H1 (cell line): ENCODE data around the gene ANKS1A. TPM values are rescaled to one million over a fixed set of nuclear protein-coding genes. Genes with fewer than 3 reads are reported as not detected.
"Not testable (repeated sequence)": the region's sequence is repeated elsewhere in the genome, so short reads cannot be mapped to it uniquely, and the experiment has no call there.

ENCODE experiments used
- CTCF ChIA-PET: fragments of 300-600 bp; sonication (Branson Sonifier 250); formaldehyde crosslinking; loops from one replicate; lab custom pipeline; 2021; ENCODE audit not compliant: partially characterized antibody; lab: Charles Lee
- POLR2A ChIA-PET: fragments of 300-600 bp; sonication (Branson Sonifier 250); formaldehyde crosslinking; loops from one replicate; lab custom pipeline; 2021; ENCODE audit warnings: inconsistent platforms; ENCODE audit not compliant: partially characterized antibody; lab: Charles Lee
- DNase-seq, 2 experiments: peaks; one replicate each; pipeline versions ENCODE4 v3.0.0 to v3.0.0-alpha.2; 2010 to 2022; ENCODE audit warnings: low spot score in 2 of 2, low read depth in 1 of 2, mixed read lengths in 1 of 2
- FAIRE-seq: peaks from 2 replicates; lab custom pipeline; 2011; peaks lifted over from hg19 to GRCh38; lab: Jason Lieb, UNC
- H2AFZ ChIP-seq: 2 replicates; pipeline ENCODE4 v1.8.1; 2012; ENCODE audit warnings: low read length, inconsistent platforms
- H2AK5ac ChIP-seq: 2 replicates; pipeline ENCODE4 v1.6.1; 2013; ENCODE audit warnings: low read depth, low read length
- H2BK120ac ChIP-seq: replicated peaks from 2 replicates; pipeline ENCODE3; 2013; ENCODE audit warnings: low read depth, low read length, inconsistent platforms
- H2BK12ac ChIP-seq: 2 replicates; pipeline ENCODE4 v1.6.1; 2013; ENCODE audit warnings: low read depth, low read length
- H2BK15ac ChIP-seq: 2 replicates; pipeline ENCODE4 v1.6.1; 2013; ENCODE audit warnings: low read length
- H2BK20ac ChIP-seq: 2 replicates; pipeline ENCODE4 v1.6.1; 2013; ENCODE audit warnings: low read length
- H2BK5ac ChIP-seq: 2 replicates; pipeline ENCODE4 v1.6.1; 2013; ENCODE audit warnings: low read depth, low read length
- H3K14ac ChIP-seq: 2 replicates; pipeline ENCODE4 v1.6.1; 2013; ENCODE audit warnings: inconsistent platforms; ENCODE audit not compliant: insufficient read length
- H3K18ac ChIP-seq: 2 replicates; pipeline ENCODE4 v1.6.1; 2013; ENCODE audit warnings: low read length; ENCODE audit errors: extremely low read depth
- H3K23ac ChIP-seq: 2 replicates; pipeline ENCODE4 v1.6.1; 2013; ENCODE audit warnings: inconsistent platforms; ENCODE audit not compliant: insufficient read length
- H3K23me2 ChIP-seq: 2 replicates; pipeline ENCODE4 v1.6.1; 2013; ENCODE audit warnings: low read depth, low read length
- H3K27ac ChIP-seq: 2 replicates; pipeline ENCODE4 v1.6.1; 2011; ENCODE audit warnings: low read depth, low read length, inconsistent platforms
- H3K27me3 ChIP-seq, 4 experiments: replicated peaks in 1 of 4; 1 replicate in 1 of 4; 2 replicates in 3 of 4; pipeline versions ENCODE4 v1.6.1 to v1.8.1; 2011 to 2013; ENCODE audit warnings: low read length in 3 of 4, mild to moderate bottlenecking in 3 of 4, inconsistent platforms in 2 of 4, mixed read lengths in 2 of 4, moderate library complexity in 1 of 4; ENCODE audit not compliant: control insufficient read depth in 3 of 4, insufficient read depth in 3 of 4; ENCODE audit errors: extremely low read depth in 1 of 4
- H3K36me3 ChIP-seq, 4 experiments: 2 replicates each; pipeline versions ENCODE4 v1.6.1 to v1.8.1; 2011 to 2013; ENCODE audit warnings: mild to moderate bottlenecking in 4 of 4, low read length in 3 of 4, moderate library complexity in 2 of 4, control low read depth in 1 of 4, inconsistent platforms in 1 of 4; ENCODE audit not compliant: insufficient read depth in 4 of 4, control insufficient read depth in 2 of 4
- H3K4ac ChIP-seq: replicated peaks from 2 replicates; pipeline ENCODE3; 2013; ENCODE audit warnings: low read length, low read depth, mixed read lengths, inconsistent platforms; ENCODE audit not compliant: insufficient read length
- H3K4me1 ChIP-seq, 4 experiments: replicated peaks in 1 of 4; 1 replicate in 1 of 4; 2 replicates in 3 of 4; pipeline versions ENCODE4 v1.6.1 to v1.8.1; 2011 to 2013; ENCODE audit warnings: low read length in 3 of 4, inconsistent platforms in 2 of 4, mixed read lengths in 1 of 4; ENCODE audit not compliant: insufficient read depth in 4 of 4, control insufficient read depth in 3 of 4
- H3K4me2 ChIP-seq, 2 experiments: 2 replicates each; pipeline versions ENCODE4 v1.6.1 to v1.8.1; 2011 to 2013; ENCODE audit warnings: low read depth in 2 of 2, low read length in 2 of 2, control low read depth in 1 of 2, inconsistent platforms in 1 of 2, mild to moderate bottlenecking in 1 of 2; ENCODE audit not compliant: insufficient read depth in 1 of 2
- H3K4me3 ChIP-seq, 4 experiments: fragments of 200-600, 300-600 bp in 1 of 4; sonication (generic), shearing (Covaris generic), sonication (Bioruptor Twin) in 1 of 4; 2 replicates each; pipeline versions ENCODE4 v1.5.1 to v1.8.1; 2011 to 2016; ENCODE audit warnings: low read length in 4 of 4, low read depth in 3 of 4, control low read depth in 2 of 4, inconsistent platforms in 2 of 4, mild to moderate bottlenecking in 2 of 4, mixed read lengths in 1 of 4, moderate library complexity in 1 of 4; ENCODE audit not compliant: insufficient read depth in 2 of 4; ENCODE audit errors: extremely low read depth in 1 of 4
- H3K56ac ChIP-seq: replicated peaks from 2 replicates; pipeline ENCODE3; 2013; ENCODE audit warnings: low read depth, mild to moderate bottlenecking, mixed read lengths, low read length, inconsistent platforms; ENCODE audit not compliant: insufficient read length
- H3K79me1 ChIP-seq: 2 replicates; pipeline ENCODE4 v1.6.1; 2013; ENCODE audit warnings: low read depth, low read length, control low read depth
- H3K79me2 ChIP-seq, 2 experiments: 2 replicates each; pipeline versions ENCODE4 v1.6.1 to v1.8.1; 2012 to 2013; ENCODE audit warnings: low read length in 2 of 2, mild to moderate bottlenecking in 2 of 2, inconsistent platforms in 1 of 2; ENCODE audit not compliant: insufficient read depth in 2 of 2, control insufficient read depth in 1 of 2
- H3K9ac ChIP-seq, 4 experiments: replicated peaks in 1 of 4; 1 replicate in 1 of 4; 2 replicates in 3 of 4; pipeline versions ENCODE4 v1.6.1 to v1.8.1; 2011 to 2013; ENCODE audit warnings: low read depth in 3 of 4, low read length in 3 of 4, control low read depth in 2 of 4, mild to moderate bottlenecking in 2 of 4, moderate library complexity in 2 of 4, inconsistent platforms in 1 of 4; ENCODE audit errors: extremely low read depth in 1 of 4
- H3K9me3 ChIP-seq, 2 experiments: 2 replicates each; pipeline versions ENCODE4 v1.6.1 to v1.8.1; 2012 to 2013; ENCODE audit warnings: mild to moderate bottlenecking in 2 of 2, moderate library complexity in 2 of 2, control low read depth in 1 of 2, inconsistent platforms in 1 of 2, low read depth in 1 of 2, low read length in 1 of 2, mixed read lengths in 1 of 2; ENCODE audit not compliant: insufficient read depth in 2 of 2
- H4K20me1 ChIP-seq, 2 experiments: replicated peaks in 1 of 2; 2 replicates each; pipeline versions ENCODE3 to v1.8.1; 2011 to 2013; ENCODE audit warnings: inconsistent platforms in 2 of 2, low read length in 2 of 2, mild to moderate bottlenecking in 1 of 2; ENCODE audit not compliant: insufficient read depth in 2 of 2, control insufficient read depth in 1 of 2
- H4K5ac ChIP-seq: 2 replicates; pipeline ENCODE4 v1.6.1; 2013; ENCODE audit warnings: low read length, low read depth, mixed read lengths, inconsistent platforms; ENCODE audit not compliant: insufficient read length
- H4K8ac ChIP-seq: 2 replicates; pipeline ENCODE4 v1.8.0; 2013; ENCODE audit warnings: mild to moderate bottlenecking, moderate library complexity, low read length, inconsistent platforms; ENCODE audit not compliant: insufficient read depth; ENCODE audit errors: extremely low read depth
- H4K91ac ChIP-seq: replicated peaks from 2 replicates; pipeline ENCODE3; 2013; ENCODE audit warnings: low read length, mixed read lengths, inconsistent platforms; ENCODE audit not compliant: insufficient read length
- WGBS, 2 experiments: shearing (Covaris generic) in 1 of 2; methylation state at CpG; one replicate each; pipeline versions ENCODE4 v1.1.6 to v1.1.7; 2013 to 2015; ENCODE audit warnings: low lambda C conversion rate in 2 of 2, mixed read lengths in 2 of 2, inconsistent platforms in 1 of 2, low coverage in 1 of 2, missing lambda C conversion rate in 1 of 2; ENCODE audit not compliant: insufficient replicate concordance in 2 of 2, insufficient coverage in 1 of 2, insufficient read length in 1 of 2; ENCODE audit errors: extremely low coverage in 1 of 2, missing lambda C conversion rate in 1 of 2; 5-methylcytosine and 5-hydroxymethylcytosine counted together
- polyA plus RNA-seq, 7 experiments: library from polyadenylated mRNA; depleted of rRNA in 3 of 7; stranded (reverse) in 5 of 7; unstranded in 2 of 7; fragments of >200 nt in 5 of 7; fragments of 200-250 nt in 2 of 7; gene quantifications; 1 replicate in 5 of 7; 2 replicates in 1 of 7; 4 replicates in 1 of 7; pipeline versions ENCODE4 v1.2.1 to v1.2.3, GENCODE V29; 2011 to 2013; ENCODE audit warnings: missing spikeins in 2 of 7, mixed read lengths in 2 of 7
- total RNA-seq: library from RNA; stranded (reverse); fragmentation: NEBNext Ultra II Directional; extraction: Animal tissue kit (Norgen Biotek cat#: 25700); gene quantifications from 2 replicates; pipeline ENCODE4 v1.2.1, GENCODE V29; 2021

ANKS1A gene
- total and polyA plus RNA-seq, 2 of the 8 experiments (the other 6 are each of a cell fraction or from before 2014, with no cell fraction given): 9.8 to 30.9 TPM

DNA sequence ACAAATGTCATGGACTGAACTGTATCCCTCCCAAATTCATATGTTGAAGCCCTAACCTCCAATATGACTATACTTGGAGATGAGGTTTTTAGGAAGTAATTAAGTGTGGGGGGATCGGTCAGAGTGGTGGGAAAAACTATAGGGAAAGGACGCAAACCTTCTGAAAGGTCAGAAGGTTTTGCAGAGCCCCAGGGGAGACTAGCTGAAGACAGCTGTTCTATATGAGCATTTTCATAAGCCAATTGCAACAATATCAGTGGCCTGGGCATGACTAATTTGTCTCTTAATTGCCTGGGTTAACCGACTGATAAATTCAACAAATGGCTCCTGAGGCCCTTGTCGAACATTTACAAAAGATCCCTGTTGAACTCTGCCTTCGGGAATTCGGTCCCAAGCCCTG, 217.0 kb downstream of the ANKS1A start:
- H3K4ac ChIP-seq, H2BK20ac ChIP-seq, H2AFZ ChIP-seq, H3K18ac ChIP-seq, H4K91ac ChIP-seq, H3K9ac ChIP-seq, H4K5ac ChIP-seq, H2BK12ac ChIP-seq, H2BK5ac ChIP-seq, H3K56ac ChIP-seq, H3K4me3 ChIP-seq, H3K23me2 ChIP-seq, H3K23ac ChIP-seq, H3K4me1 ChIP-seq, H3K79me1 ChIP-seq, H3K14ac ChIP-seq, H2BK15ac ChIP-seq, H3K4me2 ChIP-seq, H3K79me2 ChIP-seq, H3K27ac ChIP-seq, H3K36me3 ChIP-seq, H2BK120ac ChIP-seq, H4K20me1 ChIP-seq, H4K8ac ChIP-seq, FAIRE-seq, H3K9me3 ChIP-seq, DNase-seq, H2AK5ac ChIP-seq, H3K27me3 ChIP-seq: not testable (repeated sequence)
- 93 to 100% methylated on average over 1 to 6 of the region's 6 CpGs for WGBS, 2 experiments
- ChIA-PET CTCF (interaction anchor here (0.8 to 1.3 kb wide), 3 partner anchors 22 to 120 kb away, joined by 3 read pairs; no protein-coding TSS in a partner anchor), POLR2A (interaction anchor here (0.8 to 1.1 kb wide), 2 partner anchors 9 to 218 kb away, joined by 3 read pairs; partner anchors contain the start of gene TAF11)

GRCh38 chr6:35107208-35107607, 218.2 kb downstream of the ANKS1A start:
- H3K27ac ChIP-seq, H3K79me1 ChIP-seq, H4K20me1 ChIP-seq, H3K9me3 ChIP-seq, H4K91ac ChIP-seq, H3K18ac ChIP-seq, H3K23ac ChIP-seq, H2BK12ac ChIP-seq, H3K4ac ChIP-seq, H2BK20ac ChIP-seq, H3K56ac ChIP-seq, H2AFZ ChIP-seq, H3K4me3 ChIP-seq, H3K9ac ChIP-seq, H3K4me2 ChIP-seq, H2BK5ac ChIP-seq, H4K8ac ChIP-seq, FAIRE-seq, H4K5ac ChIP-seq, H3K4me1 ChIP-seq, H3K27me3 ChIP-seq, H3K79me2 ChIP-seq, H3K14ac ChIP-seq, H2BK120ac ChIP-seq, H2AK5ac ChIP-seq, H2BK15ac ChIP-seq, H3K23me2 ChIP-seq, DNase-seq, H3K36me3 ChIP-seq: not testable (repeated sequence)
- 84% methylated on average over 8 of the region's 8 CpGs; no CpG with 5 or more reads in 1 of the 2 experiments for WGBS, 2 experiments
- CTCF ChIA-PET: interaction anchor here (0.6 to 1.7 kb wide), 7 partner anchors 8 to 123 kb away, joined by 3 to 4 read pairs (median 3); no protein-coding TSS in a partner anchor
- POLR2A ChIA-PET: interaction anchor here (0.8 kb wide), 1 partner anchor 219 kb away, joined by 3 read pairs; the partner anchor contains the start of gene TAF11
